Right renal pelvis (tissue), 4 donors: ENCODE data around the gene C1QC. TPM values are rescaled to one million over a fixed set of nuclear protein-coding genes. Genes with fewer than 3 reads are reported as not detected.
A peak's percentile ranks its signal among the peaks of the same experiment; 100 is the strongest.

Experiments
- DNase-seq, 4 donors: peaks; one replicate each; pipeline ENCODE4 v3.0.0-alpha.2; 2013; ENCODE audit warnings: low read depth in 4 of 4, low spot score in 3 of 4, missing footprints in 1 of 4
- polyA plus RNA-seq, 4 donors: library from polyadenylated mRNA; unstranded; fragments of 120-200 nt; gene quantifications; one replicate each; pipeline ENCODE4 v1.2.1, GENCODE V29; 2013; ENCODE audit not compliant: insufficient read length in 4 of 4

C1QC gene
- 10 to 100 TPM; 10.5 to 15.6 (median 13.6) TPM for polyA plus RNA-seq

DNA sequence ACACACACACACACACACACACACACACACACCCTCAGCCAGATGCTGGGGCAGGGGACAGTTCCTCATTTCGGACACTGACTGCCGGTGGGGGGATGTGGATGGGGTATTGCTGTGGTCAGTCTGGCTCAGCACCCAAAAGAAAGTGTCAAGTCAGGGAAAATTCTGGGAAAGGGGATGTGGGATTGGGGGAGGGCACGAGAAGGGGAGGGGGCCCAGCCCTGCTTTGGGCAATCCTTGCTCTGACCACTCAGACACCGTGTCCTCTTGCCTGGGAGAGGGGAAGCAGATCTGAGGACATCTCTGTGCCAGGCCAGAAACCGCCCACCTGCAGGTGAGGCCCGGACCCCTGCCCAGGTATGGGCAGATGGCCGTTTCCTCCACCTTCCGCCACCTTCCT is at the start of gene C1QC:
TSS of gene C1QC (plus strand) at position 253 of the 400 bp plus-strand sequence. CDS start 391 bp downstream, outside the sequence.
- no peak for DNase-seq

DNA sequence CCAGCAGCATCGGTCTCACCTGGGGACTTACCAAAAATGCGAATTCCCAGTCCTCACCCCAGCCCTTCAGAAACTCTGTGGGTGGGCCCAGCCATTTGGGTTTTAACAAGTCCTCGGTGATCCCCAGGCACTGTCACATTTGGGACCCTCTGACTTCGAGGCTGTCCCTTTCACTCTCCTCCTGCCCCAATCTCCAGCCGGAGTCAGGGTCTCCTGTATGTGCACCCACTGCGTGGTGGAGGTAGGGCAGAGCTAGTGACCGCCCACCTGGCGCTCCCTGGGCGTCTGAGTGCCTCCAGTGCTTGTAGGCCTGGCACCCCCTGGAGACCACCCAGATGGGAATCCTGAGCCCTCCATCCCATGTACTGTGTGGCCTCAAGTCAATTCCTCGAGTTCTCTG is 49.0 kb upstream of the C1QC start:
- DNase-seq, result no peak

DNA sequence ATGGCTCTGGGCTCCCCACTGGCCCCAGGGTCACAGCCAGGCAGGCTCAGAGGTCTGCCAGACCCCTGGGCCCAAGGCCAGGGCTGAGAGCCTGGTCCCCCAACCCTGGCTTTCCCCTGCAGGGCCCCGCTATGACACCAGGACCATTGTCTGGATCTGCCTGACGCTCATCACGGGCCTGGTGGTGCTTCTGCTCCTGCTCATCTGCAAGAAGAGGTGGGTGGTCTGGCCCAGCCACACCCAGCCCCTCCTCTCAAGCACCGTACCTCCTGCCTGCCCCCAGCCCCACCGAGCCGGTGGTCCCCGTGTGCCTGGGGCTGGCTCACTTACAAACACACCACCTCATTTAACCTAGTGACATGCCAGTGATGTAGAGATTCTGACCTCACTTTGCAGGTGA is 48.3 kb upstream of the C1QC start:
- DNase-seq, result no peak

DNA sequence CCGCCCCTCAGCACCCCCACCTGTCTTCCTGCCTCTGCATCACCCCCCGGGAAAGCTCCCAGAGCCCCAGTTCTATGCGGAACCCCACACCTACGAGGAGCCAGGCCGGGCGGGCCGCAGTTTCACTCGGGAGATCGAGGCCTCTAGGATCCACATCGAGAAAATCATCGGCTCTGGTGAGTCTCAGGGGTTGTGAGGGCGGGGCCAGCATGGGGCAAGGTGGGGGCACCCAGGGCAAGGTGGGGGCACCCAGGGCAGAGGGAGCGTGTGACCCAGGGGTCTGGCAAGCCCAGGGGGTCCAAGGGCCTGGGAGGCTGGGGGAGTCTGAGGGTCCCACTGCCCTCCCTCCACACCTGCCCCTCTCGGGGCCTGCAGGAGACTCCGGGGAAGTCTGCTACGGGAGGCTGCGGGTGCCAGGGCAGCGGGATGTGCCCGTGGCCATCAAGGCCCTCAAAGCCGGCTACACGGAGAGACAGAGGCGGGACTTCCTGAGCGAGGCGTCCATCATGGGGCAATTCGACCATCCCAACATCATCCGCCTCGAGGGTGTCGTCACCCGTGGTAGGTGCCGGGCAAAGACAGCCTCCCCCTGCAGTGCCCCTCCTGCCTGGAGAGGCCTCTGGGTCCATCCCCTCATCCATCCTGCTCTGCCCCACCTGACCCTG is 46.0 kb upstream of the C1QC start:
- DNase-seq, result no peak

DNA sequence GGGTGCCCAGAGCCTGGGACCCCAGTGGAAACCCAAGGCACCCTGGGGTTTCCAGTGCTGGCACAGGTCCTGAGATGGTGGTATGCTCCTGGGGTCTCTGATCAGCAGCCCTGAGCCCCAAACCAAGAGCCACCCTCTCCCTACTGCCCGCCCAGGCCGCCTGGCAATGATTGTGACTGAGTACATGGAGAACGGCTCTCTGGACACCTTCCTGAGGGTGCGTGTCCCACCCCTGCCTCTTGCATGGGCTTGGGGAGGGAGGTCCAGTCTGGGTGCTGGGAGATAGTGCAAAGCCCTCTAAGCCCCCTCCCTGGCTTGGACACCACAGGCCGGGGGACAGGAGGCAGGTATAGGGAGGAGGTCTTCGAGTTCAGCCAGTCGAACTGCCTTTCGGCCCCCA is 45.4 kb upstream of the C1QC start:
- no peak for DNase-seq

DNA sequence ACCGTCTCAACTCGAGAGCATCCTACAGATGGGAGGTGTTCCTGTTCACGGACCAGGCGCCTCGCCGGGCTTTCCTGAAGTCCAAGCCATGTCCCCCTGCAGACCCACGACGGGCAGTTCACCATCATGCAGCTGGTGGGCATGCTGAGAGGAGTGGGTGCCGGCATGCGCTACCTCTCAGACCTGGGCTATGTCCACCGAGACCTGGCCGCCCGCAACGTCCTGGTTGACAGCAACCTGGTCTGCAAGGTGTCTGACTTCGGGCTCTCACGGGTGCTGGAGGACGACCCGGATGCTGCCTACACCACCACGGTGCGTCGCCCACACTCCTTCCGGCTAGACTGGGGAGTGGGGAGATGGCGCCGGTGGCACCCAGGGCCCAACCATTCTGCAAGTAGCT is 44.7 kb upstream of the C1QC start:
- DNase-seq, result no peak

DNA sequence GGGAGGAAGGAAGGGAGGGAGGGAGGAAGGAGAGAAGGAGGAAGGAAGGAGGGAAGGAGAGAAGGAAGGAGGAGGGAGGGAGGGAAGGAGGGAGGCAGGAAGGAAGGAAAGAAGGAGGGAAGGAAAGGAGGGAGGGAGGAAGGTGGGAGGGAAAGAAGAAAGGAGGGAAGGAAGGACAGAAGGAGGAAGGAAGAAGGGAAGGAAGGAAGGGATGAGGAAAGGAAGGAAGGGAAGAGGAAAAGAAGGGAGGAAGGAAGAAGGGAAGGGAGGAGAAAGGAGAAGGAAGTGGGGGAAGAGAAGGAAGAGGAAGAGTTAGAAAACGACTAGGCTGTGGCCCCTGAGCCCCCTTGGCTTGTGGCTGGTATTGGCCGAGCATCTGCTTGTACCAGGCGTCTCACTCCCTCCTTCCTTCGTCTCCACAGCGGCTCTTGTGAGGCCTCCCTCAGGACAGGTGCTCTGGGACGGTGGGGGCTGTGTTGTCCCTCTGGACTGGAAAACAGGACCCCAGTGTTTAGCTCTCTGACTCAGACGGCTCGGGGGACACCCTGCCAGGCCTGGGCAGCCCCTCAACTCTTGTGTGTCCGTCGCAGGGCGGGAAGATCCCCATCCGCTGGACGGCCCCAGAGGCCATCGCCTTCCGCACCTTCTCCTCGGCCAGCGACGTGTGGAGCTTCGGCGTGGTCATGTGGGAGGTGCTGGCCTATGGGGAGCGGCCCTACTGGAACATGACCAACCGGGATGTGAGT is 43.2 kb upstream of the C1QC start:
- no peak for DNase-seq

DNA sequence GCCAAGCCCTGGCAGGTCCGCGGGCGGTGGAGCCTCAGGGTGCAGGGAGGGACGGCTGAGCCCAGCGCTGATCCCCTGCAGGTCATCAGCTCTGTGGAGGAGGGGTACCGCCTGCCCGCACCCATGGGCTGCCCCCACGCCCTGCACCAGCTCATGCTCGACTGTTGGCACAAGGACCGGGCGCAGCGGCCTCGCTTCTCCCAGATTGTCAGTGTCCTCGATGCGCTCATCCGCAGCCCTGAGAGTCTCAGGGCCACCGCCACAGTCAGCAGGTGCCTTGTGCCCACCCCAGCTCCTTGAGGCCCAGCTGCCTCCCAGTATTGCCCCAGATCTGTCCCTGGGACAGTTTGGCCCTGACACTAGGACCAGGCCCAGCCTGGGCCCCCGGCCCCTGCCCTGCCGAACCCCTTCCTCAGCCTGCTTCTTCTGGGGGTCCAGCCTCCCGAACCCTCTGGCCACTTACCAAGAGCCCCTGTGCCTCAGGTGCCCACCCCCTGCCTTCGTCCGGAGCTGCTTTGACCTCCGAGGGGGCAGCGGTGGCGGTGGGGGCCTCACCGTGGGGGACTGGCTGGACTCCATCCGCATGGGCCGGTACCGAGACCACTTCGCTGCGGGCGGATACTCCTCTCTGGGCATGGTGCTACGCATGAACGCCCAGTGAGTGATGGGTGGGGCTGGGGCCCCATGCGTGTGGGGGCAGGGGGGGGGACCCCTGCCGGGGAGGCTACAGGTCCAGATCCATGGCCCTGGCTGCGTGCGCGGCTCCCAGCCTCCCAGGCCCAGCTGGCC is 42.4 kb upstream of the C1QC start:
- DNase-seq, result no peak

DNA sequence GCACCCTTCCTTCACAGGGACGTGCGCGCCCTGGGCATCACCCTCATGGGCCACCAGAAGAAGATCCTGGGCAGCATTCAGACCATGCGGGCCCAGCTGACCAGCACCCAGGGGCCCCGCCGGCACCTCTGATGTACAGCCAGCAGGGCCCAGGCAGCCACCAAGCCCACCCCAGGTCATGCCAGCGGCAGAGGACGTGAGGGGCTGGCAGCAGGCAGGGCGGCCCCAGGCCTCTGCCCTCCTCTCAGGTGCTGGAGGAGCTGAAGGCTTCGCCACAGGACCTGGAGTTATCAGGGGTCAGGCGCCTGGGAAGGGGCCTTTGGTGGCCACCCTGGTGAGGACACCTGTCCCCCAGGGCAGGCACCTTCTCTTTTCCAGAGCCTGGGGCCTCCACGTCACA is 41.8 kb upstream of the C1QC start:
- DNase-seq, result no peak

DNA sequence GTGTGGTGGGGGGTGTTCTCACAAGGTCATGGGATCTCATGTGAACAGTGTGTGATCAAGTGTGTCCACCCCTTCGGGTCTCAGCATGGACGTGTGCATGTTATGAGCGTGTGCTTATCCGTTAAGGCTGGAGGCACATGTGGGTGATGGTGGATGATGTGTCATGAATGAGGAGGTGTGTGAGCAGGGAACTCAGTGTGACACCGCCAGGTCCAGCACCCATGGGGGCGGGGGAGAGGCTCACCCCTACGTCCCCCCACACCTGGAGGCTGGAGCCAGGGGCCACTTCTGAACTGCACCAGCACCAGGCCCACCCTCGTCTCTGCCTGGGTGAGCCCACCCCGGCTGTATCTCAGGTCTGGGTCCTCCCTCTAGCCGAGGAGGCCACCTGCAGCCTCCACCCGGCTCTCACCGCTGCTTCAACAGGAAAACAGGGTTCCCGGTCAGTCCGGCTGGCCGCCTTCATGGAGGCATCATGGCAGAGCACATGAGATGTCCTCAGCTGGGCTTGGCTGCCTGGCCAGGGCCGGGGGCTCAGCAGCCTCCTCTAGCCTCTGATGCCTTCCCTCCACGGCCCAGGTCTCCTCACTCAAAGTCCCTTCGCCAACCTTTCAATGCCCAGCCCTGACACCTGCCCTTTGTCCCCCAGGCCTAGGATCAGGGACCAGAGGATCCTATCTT is 41.2 kb upstream of the C1QC start:
- no peak for DNase-seq

DNA sequence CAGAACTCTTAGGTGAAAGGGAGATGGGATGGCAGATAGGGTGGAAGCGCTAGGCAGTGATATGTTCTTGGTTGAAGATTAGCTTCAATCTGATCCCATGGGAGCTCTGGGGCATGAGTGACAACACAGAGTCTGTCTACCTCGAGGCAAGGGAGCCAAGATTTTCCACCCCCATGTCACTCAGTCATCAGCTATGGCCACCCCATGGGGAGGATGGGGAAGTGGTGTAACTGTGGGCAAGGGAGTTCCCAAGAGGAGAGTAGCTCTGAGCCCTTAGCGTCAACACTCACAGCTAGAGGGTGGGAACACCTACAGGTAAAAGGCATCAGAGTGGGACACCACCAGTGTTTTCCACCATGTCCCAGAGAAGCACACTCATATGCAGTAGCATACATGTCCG is 37.3 kb upstream of the C1QC start:
- no peak for DNase-seq

DNA sequence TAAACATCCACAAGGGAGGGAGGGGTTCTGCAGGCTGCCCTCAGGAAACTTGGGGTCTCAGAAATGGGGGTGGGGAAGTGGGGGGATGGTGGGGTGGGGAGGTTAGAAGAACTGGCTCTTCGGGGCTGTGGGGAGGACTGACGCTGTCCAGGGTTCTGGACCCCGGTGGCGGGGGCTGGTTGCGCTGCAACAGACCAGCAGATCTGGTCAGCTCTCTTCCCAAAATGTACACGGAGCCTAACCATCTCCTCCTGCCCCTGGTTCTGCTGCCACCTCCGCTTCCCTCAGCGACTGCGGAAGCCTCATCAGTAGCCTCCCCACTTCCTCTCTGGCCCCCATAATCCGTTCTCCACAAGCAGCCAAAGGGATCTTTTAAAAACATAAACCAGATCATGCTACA is 36.3 kb upstream of the C1QC start:
- DNase-seq, result no peak

DNA sequence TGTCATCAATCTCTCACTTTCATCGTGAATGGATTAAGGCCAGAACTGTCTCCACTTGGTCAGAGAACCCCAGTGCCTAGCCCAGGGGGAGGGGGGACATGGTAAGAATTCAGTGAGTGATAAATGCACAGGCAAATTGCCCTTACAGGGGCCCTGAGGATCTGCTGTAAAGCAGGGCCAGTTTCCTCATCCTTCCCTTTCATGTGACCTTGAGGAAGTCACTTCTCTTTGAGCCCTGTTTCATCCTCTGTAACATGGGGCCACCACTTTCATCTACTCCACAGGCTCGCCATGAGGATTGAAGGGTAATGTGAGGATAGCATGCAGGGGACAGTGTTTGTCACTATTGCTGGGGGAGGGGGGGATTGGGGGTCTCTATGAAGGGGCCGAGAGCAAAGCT is 35.1 kb upstream of the C1QC start:
- no peak for DNase-seq

DNA sequence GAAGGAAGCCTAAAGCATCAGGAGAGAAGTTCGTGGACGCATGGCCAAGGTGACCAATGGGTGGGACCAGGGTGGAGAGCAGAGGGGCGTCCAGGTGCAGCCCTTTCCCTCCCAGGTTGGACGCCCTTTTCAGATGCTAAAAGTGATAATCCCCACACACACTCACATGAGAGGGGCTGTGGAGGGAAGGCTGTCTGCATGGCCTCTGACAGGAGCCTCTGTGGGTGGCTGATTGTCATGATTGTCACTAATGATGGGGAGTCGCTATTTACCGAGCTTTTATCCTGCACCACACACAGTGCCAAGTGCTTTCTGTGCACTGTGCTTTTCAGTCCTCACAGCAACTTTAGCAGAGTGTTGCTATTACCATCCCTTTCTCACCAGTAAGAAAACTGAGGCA is 34.1 kb upstream of the C1QC start:
- no peak for DNase-seq

DNA sequence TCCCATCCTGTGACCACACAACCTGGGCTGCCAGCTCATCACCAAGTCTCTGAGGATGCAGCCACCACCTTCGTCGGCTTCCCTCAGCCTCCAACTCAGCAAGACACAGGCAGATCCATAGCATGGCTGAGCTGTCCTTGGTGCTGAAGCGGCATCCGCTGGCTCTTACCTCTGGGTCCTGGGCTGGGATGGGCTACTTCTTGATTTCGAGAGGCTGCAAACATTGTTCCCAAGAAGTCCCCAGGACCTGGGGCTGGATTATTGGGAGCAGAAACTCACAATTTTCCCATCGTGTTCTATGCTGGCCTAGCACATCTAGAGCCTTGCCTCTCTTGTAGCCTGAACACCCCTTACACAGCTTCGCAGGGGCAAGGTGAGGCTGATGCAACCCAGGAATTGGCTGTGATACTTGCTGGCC is 31.9 kb upstream of the C1QC start:
- DNase-seq, result peak; percentile 64 to 73 (median 69)

DNA sequence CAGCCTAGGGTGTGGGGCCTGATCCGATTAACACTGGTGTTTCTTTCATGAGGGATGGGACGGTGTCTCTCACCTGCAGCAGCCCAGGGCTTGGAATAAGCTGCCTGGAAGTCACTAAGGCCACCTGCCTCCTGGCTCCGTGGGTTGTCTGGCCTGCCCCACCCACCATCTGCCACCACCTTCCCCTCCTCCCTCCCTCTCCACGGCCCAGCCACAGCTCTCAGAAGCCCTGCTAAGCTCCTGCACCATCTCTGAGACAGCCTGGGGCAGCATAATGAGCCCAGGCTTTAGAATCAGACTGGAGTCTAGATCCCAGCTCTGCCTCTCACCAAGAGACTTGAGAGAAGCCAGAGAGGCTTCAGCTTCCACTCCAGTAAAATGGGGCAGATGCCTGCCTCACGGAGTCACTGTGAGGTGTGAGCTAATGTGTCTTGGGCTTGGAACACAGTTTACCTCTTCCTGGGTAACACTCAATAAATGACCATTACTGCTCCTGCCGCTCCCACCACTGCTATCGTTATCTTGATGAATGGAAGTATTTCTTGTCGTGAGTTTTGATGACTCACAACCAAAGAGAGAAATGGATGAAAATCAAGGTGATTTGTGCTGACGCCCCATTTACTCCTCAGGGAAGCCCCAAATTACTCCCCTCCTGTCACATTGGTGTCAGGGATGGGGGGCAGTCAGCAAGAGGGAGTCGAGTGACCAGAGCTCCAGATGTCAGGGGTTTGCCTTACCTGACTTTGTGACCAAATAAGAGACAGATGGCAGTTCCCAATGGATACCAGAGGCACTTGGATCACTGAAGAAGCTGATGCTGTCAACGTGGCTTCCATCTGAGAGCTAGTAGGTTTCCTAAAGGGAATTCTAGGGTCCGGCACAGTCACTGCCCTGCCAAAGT is 30.5 kb upstream of the C1QC start:
- no peak for DNase-seq

DNA sequence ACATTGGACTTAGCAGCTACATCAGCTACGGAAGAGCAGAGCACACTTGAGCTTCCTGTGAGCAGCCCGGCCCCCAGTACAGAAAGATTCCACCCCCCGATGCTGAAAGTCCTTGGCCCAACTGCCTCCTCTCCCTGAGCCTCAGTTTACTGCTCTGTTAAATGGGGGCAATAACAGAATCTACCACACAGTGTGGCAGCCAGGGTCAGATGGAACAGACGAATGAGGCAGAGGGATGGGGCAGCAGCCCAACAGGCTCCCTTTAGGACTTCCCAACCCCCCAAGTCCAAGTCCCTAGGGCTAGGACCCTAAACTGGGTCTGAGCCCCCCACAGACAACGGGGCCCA is 29.9 kb upstream of the C1QC start:
- no peak for DNase-seq

DNA sequence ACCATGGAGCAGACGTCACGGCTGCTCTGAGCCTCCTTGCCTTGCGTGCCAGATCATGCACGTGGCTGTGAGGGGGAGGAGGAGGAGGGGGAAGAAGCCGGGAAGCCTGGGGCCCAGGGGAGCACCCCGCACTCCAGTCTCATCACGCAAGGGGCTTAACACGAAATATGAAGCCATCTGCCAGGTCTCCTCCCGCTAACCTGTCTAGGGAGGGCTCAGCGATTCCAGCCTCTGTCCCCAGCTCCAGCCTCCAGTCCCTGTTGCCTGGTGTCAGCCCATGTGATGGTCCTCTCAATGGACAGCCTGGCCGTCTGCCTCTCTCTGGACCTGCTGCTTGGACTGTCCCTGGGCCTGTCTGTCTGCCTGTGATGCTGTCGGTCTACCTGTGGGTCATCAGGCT is 29.5 kb upstream of the C1QC start:
- DNase-seq, result no peak

DNA sequence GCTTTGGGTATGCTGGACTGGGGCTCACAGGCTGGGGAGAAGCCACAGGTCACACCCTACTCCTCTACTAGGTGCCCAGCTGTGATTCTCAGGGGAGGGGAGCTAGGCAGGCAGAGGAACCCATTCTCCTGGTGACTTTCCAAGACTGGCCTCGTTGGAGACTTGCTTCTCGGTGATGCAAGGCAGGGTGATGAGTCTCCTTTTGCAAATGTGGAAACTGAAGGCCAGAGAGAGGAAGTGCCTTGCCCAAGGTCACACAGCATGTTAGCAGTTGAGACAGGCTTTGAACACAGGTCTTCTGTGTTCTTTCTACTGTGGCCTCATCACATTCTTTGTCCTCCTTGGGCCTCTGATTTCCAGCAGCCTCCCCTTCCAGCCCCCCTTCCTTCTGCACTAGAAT is 27.5 kb upstream of the C1QC start:
- no peak for DNase-seq

DNA sequence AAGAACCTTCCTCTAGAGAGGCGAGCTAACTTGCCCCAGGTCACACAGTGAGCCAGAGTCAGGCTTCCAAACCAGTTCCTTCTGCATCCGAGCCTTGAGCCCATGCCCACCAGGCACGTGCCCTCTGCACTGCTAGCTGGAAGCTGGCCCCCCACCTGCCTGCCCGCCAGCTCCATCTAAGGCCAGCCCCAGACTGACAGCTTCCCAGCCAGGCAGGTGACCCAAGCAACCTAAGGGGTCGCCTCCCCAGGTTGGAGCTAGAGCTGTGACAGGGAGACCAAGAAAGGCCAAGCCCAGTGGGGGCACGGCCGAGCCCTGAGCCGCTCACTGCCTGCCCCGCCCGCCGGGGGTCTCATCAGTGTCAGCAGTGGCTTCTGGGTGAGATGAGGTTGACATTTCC is 26.9 kb upstream of the C1QC start:
- no peak for DNase-seq
